HG03439 (cell line): ENCODE data around the gene SCARB1.

Experiments
- ATAC-seq: cut with Tn5 transposase; IDR thresholded peaks from one replicate; pipeline ENCODE4 v1.9.1; 2021; ENCODE audit warnings: mild to moderate bottlenecking, moderate library complexity; ENCODE audit not compliant: unreplicated experiment

Gene SCARB1

DNA sequence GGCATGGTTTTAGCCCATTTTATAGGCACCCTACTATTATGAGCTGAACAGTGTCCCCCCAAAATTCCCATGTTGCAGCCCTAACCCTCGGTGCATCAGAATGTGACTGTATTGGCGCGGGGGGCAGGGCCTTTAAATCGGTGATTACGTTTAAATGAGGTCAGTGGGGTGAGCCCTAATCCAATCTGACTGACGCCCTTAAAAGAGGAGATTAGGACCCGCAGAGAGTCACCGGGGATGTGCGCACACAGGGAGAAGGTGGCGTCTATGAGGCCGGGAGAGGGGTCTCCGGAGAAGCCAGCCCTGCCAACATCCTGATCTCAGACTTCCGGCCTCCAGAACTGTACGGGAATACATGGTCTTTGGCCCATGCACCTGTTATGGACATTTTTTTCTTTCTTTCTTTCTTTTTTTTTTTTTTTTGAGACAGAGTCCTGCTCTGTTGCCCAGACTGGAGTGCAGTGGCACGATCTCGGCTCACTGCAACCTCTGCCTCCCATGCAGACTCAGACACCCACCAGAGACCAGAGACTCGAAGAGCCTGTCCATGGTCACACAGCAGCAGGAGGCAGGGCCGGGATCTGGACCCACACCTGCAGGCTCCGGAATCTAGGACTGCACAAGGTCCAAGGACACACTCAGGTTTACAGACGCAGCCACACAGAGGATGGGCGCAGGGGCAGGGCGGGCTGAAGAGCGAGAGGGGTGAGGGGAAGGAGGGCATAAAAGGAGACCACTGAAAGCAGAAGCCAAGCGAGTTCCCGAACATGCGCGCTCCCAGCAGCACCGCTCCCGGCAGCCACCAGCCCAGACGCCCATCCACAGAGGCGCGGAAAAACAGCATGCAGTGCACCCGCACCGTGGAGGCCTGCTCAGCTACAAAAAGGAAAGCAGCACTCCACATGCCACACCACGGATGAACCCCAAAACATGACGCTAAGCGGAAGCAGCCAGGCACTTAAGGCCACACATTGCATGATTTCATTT, 19.0 kb downstream of the SCARB1 start:
- no peak for ATAC-seq

DNA sequence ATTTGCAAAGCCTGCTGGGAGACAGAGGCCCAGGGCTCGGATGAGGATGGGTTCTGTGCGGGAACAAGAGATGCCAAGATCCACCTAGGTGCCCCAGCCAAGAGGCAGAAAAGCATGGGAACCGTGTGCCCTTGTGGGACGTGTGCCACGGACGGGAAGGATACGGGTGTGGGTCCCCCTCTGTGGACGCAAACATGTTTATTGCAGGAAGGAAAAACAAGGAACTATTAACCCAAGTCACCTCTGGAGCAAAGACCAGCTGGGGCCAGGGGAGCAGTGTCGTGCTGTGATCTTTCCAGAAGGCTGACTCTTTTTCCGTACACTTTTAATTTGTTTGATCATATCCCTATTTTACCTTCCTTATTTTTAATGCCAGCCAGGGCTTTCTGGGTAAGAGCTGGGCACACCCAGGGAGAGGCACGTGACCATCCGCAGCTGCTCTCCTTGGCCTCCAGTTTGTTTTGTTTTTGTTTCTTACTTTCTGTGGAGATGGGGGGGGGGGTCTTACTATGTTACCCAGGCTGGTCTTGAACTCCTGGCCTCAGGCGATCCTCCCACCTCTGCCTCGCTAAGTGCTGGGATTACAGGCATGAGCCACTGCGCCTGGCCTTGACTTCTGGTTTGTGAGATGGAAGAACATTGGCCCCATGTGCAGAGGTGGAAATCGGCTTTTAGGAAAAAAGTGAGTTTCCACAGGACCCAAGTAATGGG, 20.7 kb downstream of the SCARB1 start:
- ATAC-seq = no peak

DNA sequence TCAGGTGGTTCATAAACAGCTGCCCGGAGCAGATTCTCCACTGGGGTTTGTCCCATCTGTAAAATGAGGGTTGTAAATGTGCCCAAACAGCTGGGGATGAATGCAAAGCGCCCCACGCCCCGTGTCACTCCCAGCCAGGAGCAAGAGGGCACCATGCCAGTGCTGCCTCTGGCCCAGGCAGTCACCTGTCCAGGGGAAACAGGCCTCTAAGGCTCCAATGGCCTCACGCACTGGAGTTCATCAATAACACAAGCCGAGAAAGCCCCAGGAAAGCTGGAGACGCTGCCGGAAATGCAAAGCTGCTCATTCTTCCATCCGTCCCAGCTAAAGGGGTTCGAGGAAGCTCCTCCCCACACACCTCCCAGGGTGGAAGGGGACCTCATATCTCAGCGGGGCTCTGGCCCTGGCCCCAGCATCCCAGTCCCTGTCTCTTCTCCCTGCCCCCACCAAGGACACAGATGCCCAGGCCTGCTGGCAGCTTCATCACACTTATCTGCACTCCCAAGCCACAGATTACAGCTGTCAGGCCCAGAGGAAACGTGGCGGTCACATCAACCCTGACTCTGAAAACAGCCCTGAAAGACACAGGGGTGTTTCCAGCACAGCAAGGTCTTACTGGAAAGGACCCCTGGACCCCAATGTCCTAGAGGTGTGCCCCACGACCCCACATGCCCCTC, 21.5 kb downstream of the SCARB1 start:
- no peak for ATAC-seq

DNA sequence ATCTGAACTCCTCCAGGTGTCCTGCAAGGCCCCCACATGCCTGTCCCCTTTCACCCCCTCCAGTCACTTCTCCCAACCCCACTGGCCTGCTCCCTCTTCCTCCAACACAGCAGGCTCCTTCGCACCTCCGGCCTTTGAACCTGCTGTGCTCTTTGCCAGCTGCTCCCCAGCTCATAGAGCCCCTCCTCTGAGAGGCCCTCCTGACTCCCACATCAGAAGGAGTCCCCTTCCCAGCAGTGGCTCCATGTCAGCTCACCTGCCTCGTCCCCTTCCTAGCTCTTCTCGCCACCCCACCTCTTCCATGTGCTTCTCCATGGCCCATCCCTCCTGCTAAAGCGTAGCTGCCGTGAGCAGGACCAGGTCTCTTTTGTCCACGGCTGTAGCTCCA, 22.1 kb downstream of the SCARB1 start:
- no peak for ATAC-seq

DNA sequence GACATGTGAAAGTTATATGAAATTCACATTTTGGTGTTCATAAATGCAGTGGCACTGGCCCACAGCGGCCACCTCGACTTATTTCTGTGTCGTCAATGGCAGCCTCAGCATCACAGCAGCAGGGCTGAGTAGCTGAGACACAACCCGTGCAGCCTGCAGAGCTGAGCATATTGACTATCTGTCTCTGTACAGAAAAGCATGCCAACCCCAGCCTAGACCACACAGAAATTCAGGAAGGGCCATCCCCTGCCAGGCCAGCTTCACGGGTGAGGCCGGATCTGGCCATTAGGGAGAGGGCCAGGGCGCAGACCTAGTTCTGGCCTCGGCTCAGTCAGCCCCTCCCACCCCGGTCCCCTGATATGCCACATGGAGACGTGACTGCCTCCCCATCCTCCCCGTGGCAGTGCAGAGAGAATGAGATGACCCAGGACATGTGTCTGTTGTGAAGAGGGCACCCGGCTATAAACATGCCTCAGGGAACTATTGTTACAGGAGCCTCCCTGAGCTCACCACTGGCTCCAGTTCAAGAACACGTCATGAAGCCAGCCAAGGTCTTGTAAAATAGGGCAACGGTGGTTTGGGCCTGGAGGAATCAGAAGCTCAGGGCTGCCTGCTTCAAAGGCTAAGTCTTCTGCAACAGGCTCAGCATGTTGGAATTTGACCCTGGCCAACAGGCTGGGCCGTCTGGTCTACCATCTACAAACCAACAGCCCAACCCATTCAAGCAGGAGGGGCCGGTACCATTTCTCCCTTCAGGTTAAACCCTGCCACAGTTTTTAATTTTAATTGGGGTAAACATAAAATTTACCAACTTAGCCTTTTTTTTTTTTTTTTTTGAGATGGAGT, 25.5 kb downstream of the SCARB1 start:
- ATAC-seq = no peak

DNA sequence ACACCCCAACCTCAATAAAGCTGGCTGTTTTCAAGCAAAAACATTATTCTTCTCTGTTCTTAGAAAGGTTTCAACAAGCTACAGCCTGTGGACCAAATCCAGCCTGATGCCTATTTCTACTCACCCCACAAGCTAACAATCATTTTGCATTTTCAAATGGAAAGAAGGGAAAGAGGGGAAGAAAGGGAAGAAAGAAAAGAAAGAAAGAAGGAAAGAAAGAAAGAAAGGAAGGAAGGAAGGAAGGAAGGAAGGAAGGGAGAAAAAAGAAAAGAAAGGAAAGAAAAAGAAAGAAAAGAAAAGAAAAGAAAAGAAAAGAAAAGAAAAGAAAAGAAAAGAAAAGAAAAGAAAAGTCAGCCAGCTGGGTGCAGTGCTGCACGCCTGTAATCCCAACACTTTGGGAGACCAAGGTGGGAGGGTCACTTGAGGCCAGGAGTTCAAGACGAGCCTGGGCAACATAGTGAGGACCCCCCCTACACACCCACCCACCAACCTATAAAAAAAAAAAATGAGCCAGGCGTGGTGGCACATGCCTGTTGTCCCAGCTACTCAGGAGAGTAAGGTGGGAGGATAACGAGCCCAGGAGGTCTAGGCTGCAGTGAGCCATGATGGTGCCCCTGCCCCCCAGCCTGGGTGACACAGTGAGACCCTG, 26.3 kb downstream of the SCARB1 start:
- ATAC-seq = no peak

DNA sequence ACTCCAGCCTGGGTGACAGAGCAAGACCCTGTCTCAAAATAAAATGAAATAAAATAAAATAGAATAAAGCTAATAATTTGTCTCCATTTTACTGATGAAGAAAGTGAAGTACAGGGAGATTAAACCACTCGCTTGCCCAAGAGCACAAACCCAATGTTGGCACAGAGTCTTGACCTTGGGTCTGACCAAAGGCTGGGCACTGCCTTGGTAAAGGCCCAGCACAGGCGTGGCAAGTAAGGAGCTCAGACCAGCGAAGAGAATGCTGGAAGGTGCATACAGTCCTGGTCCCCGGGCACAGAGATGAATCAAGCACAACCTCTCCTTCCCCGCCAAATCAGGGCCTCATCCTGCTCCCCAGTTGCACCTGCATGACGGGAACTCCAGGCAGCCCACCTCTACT, 26.9 kb downstream of the SCARB1 start:
- ATAC-seq = no peak

DNA sequence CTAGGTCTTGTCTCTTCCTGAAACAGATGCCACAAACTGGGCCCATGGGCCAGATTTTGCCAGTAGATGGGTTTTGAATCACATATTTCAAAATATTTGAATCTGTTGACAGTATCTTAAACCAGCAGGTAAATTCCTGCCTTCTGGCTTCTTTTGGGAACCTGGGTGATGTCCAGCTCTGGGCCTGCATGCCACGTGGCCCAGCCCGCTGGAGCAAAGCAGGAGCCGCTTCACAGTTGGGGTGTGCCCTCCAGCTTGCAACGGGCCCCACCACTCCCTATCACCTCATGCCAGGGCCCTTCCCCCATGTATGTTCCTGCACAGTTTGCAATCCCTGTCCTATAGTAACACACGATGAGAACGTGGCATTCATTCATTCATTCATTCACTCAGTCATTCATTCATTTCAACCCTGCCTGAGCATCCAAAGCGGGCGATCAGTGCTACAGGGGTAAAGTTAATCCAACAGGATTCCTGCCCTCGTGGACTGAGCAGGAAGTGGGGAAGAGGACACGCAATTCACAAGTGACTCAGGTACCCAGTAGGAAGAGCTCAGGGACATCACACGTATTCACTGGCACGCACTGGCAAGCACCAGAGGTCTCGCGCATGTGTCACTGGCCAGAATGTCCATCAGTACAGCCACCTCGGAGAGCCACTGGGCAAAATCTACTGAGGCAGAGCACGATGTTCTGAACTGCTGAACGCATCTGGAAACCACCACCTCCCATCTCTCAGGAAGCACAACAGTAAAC, 27.8 kb downstream of the SCARB1 start:
- ATAC-seq = no peak

DNA sequence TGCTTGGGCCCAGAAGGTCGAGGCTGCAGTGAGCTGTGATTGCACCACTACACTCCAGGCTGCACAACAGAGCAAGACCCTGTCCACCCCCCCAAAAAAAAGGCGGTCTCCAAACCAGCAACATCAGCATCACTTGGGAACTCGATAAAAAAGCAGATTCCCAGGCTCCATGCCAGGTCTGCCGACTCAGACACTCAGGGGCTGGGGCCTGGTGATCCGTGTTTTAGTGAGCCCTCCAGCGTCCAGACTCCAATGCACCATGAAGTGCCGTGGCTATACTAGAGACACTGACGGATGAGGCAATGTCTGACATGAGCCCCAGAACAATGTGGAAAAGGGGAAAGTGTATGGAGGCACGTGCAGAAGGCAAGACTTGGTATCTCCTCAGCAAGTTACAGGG, 28.8 kb downstream of the SCARB1 start:
- no peak for ATAC-seq

DNA sequence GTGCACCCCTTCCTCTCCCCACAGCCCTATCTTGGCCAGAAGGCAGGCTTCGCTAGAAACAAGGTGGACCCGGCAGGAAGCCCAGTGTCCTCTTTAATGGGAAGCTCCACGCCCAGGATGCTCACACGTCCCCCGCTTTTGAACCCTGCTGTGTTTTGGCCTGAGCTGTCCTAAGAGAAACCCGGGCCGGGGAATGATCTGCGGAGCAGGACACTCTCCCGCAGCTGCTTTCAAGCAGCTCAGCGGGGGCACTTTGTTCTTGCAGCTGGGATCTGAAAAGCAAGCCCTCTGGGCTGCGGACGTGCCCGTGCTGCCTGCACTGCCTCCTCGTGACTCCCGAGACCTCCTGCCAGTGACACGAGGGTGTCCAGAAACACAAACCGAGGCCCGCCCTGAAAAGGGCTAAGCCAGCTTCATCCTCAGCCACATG, 30.0 kb downstream of the SCARB1 start:
- no peak for ATAC-seq

DNA sequence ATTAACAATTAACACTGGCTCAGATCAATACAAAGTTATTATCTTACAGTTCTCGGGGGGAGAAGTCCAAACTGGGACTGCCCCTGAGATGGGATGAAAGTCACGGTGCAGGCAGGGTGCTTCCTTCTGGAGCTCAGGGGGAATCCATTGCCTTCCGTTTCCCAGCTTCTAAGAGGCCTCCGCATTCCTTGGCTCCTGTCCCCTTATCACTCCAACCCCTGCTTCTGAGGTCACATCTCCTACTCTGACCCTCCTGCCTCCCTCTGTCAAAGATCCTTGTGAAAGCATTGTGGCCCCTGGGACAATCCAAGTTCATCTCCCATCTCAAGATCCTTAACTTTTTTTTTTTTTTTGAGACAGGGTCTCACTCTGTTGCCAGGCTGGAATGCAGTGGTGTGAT, 30.8 kb downstream of the SCARB1 start:
- no peak for ATAC-seq

DNA sequence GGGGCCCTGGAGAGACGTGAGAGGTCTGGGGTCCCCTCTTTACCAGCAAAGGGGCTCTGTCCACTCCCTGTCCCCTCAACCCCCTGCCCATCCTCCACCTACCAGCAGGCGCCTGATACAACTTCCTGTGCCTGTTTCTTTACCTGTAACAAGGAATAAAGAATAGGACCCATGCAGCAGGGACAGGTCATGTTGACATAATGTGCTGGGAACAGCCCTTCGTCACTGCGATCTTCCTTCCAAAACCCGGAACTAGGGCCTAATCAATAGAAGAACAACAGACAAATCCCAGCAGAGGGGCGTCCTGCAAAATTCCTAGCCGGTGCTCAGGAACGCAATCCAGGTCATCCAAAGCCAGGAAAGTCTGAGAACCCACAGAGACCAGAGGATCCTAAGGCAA, 32.1 kb downstream of the SCARB1 start:
- ATAC-seq = no peak

DNA sequence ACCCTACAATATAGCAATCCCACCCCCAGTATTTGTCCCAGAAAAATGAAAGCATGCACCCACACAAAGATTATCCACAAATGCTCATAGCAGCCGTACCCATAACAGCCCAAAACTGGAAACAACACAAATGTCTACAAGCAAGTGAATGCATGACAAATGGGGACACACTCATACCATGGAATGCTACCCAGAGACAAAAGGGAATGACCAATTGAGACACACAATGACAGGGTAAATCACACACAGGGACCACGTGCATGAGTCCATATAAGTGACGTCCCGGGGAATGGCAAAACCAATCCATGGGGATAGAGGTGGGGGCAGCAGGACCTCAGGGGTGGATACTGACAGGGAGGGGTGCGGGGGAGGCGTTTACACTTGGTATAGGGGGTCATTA, 33.4 kb downstream of the SCARB1 start:
- no peak for ATAC-seq

DNA sequence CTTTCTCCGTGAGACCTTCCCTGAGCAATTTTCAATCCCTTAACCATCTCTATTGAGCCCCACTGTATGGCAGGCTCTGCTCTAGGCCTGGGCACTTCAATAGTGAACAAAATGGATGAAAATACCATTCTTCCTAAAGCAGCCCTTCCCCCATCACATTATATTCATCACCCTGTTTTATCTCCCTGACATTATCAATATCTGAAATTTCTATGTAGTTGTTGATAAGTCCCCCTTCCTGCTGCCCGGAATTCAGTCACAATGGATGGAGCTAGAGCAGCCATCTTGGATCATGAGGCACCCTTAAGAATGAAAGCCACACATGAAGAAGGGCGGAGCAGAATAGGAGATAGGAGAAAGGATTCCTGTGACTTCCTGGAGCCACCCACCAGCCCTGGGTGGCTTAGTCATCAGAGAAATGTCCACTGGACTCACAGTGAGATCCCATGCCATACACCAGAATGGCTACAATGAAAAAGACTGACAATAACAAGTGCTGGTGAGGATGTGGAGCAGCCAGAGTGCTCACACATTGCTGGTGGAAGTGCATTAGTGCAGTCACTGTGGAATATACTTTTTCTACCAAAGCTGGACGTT, 33.9 kb downstream of the SCARB1 start:
- ATAC-seq = no peak

DNA sequence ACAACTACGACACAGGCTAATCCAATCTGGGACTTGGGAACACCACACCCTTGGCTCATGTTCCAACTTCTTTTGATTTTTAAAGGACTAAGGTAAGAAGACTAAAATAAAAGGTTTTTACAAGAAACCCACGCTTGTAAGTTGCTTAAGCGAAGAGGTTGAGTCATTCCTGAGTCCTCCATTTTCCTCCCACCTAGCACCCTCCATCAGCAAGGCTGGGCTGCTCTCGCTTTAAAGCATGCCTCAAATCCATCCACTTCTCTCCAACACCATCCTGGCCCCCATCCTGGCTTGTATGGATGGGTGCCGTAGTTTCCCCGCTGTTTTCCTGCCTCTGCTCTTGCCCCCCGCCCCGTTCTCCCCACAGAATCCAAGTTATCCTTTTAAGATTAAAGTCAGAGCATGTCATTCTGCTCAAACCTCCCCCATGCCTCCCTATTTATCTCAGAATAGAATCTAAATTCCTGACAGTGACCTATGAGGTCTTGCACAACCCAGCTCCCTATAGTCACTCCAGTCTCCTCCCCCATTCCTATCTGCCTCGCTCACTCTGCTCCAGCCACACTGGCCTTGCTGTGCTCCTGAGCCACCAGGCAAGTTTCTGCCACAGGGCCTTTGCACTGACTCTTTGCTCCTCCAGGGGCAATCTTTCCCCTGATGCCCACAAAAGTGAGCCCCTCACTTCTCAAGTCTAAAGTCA, 34.5 kb downstream of the SCARB1 start:
- no peak for ATAC-seq

DNA sequence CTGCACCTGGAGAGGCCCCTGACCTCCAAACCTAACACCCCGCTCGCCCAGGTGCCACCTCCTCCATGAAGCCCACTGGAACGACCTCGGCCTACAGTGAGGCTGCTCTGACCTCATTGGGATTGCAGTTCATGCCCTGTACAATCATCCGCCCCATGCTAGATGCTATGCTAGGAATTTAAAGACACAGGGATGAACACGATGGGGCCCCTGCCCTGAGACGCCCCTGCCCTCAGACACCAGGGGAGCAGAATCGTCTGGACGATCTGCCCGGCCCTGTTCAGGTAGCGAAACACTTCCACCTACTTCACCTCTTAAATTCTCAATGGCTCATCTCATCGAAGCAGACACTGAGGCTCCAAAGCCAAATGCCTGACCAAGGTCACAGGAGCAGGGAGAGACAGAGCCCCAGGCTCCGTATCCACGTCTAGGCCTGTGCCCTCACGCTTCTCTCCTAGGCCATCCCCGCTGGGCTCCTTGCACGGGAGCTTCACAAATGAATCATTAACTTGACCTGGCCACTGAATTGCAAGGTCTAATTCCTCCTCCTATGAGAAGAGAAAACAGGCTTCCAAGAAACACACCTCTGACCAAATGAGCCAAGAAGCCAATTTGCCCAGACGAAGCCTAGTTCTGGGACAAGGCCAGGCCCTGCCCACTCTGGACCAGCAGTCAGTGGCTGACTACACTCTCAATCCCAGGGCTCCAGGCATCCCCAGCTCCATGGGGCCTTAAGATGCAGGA, 35.2 kb downstream of the SCARB1 start:
- no peak for ATAC-seq

DNA sequence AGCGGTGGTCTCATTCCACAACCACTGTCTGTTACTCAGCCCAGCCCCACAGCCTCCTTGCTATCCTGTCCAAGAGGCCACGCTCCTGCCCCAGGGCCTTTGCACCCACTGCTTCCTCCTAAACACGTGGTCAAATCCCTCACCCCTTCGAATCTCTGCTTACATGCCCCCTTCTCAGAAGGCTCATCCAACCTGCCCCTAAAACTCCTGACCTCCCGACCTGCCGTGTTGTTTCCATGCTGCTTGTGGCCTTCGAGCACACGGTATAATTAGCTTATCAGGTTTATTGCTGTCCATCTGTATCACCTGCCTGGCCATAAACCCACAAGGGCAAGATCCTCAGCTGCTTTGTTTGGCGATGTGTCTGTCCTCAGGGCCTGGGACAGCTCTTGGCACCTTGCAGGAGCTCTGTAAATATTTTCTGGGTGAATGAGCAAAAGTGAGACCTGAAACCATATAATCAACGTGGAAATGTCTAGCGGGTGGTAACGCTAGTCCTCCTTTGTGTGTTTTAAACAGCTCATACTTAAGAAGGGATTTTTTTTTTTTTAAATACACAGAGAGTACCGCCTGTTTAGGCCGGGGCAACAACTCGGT, 36.0 kb downstream of the SCARB1 start:
- no peak for ATAC-seq
